ENCODE data around the gene MAGEA12.
"Not testable (repeated sequence)": the region's sequence is repeated elsewhere in the genome, so short reads cannot be mapped to it uniquely, and the experiment has no call there.

MAGEA12 gene, protein sequence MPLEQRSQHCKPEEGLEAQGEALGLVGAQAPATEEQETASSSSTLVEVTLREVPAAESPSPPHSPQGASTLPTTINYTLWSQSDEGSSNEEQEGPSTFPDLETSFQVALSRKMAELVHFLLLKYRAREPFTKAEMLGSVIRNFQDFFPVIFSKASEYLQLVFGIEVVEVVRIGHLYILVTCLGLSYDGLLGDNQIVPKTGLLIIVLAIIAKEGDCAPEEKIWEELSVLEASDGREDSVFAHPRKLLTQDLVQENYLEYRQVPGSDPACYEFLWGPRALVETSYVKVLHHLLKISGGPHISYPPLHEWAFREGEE

DNA sequence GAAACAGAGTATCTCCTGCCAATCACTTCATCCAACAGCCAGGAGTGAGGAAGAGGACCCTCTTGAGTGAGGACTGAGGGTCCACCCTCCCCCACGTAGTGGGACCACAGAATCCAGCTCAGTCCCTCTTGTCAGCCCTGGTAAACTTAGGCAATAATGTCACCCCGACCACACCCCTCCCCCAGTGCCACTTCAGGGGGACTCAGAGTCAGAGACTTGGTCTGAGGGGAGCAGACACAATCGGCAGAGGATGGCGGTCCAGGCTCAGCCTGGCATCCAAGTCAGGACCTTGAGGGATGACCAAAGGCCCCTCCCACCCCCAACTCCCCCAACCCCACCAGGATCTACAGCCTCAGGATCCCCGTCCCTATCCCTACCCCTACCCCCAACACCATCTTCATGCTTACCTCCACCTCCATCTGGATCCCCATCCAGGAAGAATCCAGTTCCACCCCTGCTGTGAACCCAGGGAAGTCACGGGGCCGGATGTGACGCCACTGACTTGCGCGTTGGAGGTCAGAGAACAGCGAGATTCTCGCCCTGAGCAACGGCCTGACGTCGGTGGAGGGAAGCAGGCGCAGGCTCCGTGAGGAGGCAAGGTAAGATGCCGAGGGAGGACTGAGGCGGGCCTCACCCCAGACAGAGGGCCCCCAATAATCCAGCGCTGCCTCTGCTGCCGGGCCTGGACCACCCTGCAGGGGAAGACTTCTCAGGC is at the start of gene MAGEA12, which contains the start of gene CSAG1:
TSS of gene MAGEA12 (plus strand) at position 497 of the 715 bp plus-strand sequence. CDS start 2,405 bp downstream, outside the sequence.
TSS of gene CSAG1 (minus strand) at position 461 of the 715 bp plus-strand sequence. CDS start 1,261 bp downstream, outside the sequence.
- DNase-seq = no peak

DNA sequence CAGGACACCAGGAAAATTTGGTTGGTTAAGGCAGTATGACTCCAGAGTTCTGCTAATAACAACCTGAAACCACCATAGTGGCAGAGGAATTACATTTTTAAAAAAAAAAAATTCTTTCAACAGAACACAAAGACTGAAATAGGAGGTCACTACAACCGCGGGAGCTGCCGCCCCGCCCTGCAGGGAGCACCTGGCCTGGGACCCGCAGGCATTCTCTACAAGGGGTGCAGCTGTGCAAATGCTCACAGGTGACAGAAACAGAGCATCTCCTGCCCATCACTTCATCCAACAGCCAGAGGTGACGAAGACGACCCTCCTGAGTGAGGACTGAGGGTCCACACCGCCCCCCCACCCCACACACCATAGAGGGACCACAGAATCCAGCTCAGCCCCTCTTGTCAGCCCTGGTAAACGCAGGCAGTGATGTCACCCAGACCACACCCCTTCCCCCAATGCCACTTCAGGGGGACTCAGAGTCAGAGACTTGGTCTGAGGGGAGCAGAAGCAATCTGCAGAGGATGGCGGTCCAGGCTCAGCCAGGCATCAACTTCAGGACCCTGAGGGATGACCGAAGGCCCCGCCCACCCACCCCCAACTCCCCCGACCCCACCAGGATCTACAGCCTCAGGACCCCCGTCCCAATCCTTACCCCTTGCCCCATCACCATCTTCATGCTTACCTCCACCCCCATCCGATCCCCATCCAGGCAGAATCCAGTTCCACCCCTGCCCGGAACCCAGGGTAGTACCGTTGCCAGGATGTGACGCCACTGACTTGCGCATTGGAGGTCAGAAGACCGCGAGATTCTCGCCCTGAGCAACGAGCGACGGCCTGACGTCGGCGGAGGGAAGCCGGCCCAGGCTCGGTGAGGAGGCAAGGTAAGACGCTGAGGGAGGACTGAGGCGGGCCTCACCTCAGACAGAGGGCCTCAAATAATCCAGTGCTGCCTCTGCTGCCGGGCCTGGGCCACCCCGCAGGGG is 35.3 kb upstream of the MAGEA12 start, which contains the start of gene MAGEA3:
TSS of gene MAGEA3 (plus strand) at position 843 of the 980 bp plus-strand sequence. CDS start 2,039 bp downstream, outside the sequence.
- not testable (repeated sequence) for DNase-seq

- not testable (repeated sequence) for DNase-seq
Observed at GRCh38 chrX:152700390-152700789, 33.2 kb upstream of the MAGEA12 start.

GRCh38 chrX:152706500-152706899 is 27.1 kb upstream of the MAGEA12 start:
- DNase-seq = not testable (repeated sequence)

DNA sequence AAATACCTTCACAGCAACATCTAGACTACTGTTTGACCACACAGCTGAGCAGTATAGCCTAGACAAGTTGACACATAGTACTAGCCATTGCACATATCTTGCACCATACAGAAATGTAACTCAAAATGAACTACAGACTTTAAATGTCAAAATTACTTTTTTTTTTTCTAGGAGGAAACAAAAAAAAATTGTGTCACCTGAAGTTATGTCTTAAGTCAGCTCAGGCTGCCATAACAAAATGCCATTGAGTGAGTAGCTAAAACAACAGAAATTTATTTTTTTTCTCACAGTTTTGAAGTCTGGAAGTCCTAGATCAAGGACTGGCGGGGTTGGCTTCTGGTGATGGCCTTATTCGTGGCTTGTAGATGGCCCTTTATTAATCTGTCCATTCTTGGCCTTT is 24.4 kb upstream of the MAGEA12 start, which contains the start of gene CSAG2:
TSS of gene CSAG2 (minus strand) at position 101 of the 400 bp plus-strand sequence. CDS start 161 bp downstream, outside the sequence.
- not testable (repeated sequence) for DNase-seq

GRCh38 chrX:152713195-152713594 is 20.4 kb upstream of the MAGEA12 start:
- not testable (repeated sequence) for DNase-seq

GRCh38 chrX:152713815-152714787 is 19.5 kb upstream of the MAGEA12 start, which contains the start of gene MAGEA2B:
Gene MAGEA2B, plus strand, starts transcription at chrX:152714628. Its CDS starts 2,479 bp downstream, at chrX:152717107.
- not testable (repeated sequence) for DNase-seq

DNA sequence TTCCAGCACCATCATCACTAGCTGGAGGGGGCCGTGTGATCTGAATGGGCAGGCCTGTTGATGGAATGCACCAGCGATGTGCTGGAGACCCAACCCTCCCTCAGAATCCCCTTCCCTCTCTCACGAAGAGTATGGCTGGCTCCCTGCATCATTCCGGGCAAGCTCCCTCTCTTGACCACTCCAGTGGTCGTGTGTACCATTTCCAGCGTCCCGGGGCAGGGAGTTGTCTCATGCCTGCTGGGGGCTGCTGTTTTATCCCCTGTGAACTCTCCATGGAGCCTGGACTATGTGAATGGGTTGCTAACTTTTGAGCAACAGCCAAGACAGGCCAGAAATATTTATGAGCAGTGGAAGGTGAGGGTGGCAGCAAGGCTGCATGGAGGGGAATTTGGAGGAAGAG is 8.1 kb upstream of the MAGEA12 start:
- no peak for DNase-seq

- DNase-seq = not testable (repeated sequence)
Observed at GRCh38 chrX:152734143-152734858, 744 bp downstream of the MAGEA12 start.

DNA sequence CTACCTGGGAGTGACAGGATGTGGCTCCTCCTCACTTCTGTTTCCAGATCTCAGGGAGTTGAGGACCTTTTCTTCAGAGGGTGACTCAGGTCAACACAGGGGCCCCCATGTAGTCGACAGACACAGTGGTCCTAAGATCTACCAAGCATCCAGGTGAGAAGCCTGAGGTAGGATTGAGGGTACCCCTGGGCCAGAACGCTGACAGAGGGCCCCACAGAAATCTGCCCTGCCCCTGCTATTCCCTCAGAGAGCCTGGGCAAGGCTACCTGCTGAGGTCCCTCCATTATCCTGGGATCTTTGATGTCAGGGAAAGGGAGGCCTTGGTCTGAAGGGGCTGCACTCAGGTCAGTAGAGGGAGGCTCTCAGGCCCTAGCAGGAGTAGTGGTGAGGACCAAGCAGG is 1.5 kb downstream of the MAGEA12 start:
- DNase-seq = no peak

GRCh38 chrX:152735860-152736511 is 2.4 kb downstream of the MAGEA12 start:
- no peak for DNase-seq

GRCh38 chrX:152736528-152736927 is 3.0 kb downstream of the MAGEA12 start:
- DNase-seq = not testable (repeated sequence)

- no peak for DNase-seq
Observed at GRCh38 chrX:152738560-152738959, 5.0 kb downstream of the MAGEA12 start.

DNA sequence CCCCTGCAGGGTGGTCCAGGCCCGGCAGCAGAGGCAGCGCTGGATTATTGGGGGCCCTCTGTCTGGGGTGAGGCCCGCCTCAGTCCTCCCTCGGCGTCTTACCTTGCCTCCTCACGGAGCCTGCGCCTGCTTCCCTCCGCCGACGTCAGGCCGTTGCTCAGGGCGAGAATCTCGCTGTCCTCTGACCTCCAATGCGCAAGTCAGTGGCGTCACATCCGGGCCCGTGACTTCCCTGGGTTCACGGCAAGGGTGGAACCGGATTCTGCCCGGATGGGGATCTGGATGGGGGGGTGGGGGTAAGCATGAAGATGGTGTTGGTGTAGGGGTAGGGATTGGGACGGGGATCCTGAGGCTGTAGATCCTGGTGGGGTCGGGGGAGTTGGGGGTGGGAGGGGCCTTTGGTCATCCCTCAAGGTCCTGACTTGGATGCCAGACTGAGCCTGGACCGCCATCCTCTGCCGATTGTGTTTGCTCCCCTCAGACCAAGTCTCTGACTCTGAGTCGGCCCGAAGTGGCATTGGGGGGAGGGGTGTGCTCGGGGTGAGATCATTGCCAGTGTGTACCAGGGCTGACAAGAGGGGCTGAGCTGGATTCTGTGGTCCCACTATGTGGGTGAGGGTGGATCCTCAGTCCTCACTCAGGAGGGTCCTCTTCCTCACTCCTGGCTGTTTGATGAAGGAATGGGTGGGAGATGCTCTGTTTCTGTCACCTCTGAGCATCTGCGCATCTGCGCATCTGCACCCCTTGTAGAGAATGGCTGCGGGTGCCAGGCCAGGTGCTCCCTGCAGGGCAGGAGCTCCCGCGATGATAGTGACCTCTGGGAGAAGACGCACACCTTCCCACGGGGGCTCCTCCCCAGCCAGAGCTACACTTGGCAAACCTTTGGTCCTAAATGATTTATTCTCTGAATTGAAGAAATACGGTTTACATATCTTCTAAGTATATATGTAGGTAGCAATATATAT is 20.4 kb downstream of the MAGEA12 start, which contains the start of gene MAGEA2:
TSS of gene MAGEA2 (minus strand) at position 157 of the 965 bp plus-strand sequence. CDS start 2,479 bp downstream, outside the sequence.
- not testable (repeated sequence) for DNase-seq

- not testable (repeated sequence) for DNase-seq
Observed at GRCh38 chrX:152754871-152755270, 21.3 kb downstream of the MAGEA12 start.

GRCh38 chrX:152758918-152759317 is 25.4 kb downstream of the MAGEA12 start, which contains the start of gene CSAG3:
Gene CSAG3, plus strand, starts transcription at chrX:152759218.
- DNase-seq = not testable (repeated sequence)

GRCh38 chrX:152759544-152759943 is 26.0 kb downstream of the MAGEA12 start:
- DNase-seq = not testable (repeated sequence)

All from nucleus accumbens (tissue), 56 donors.